Heart left ventricle (tissue), 16 donors: ENCODE results near the gene ZBTB7B. TPM values are rescaled to one million over a fixed set of nuclear protein-coding genes. Genes with fewer than 3 reads are reported as not detected.

ENCODE experiments used
- ATAC-seq, 4 donors: fragments of 200-7000 bp; cut with Tn5 transposase; one replicate each; pipeline ENCODE4 v1.9.1; 2020 to 2022; ENCODE audit warnings: moderate library complexity in 4 of 4, mild to moderate bottlenecking in 3 of 4, moderate number of reproducible peaks in 1 of 4
- DNase-seq, 5 donors: peaks; one replicate each; pipeline ENCODE4 v3.0.0-alpha.2; 2020
- H3K27ac ChIP-seq, 12 donors: fragments of 200-600 bp; sonication (generic) in 4 of 12; one replicate each; pipeline versions ENCODE4 v1.5.0 to v1.8.0; 2016 to 2022; ENCODE audit warnings: mild to moderate bottlenecking in 2 of 12
- H3K27me3 ChIP-seq, 9 donors: fragments of 200-600 bp; sonication (generic) in 2 of 9; one replicate each; pipeline versions ENCODE4 v1.5.1 to v1.8.0; 2016 to 2022; ENCODE audit warnings: mild to moderate bottlenecking in 3 of 9
- H3K36me3 ChIP-seq, 9 donors: fragments of 200-600 bp; sonication (generic) in 2 of 9; one replicate each; pipeline versions ENCODE4 v1.5.0 to v1.8.0; 2018 to 2022; ENCODE audit warnings: mild to moderate bottlenecking in 2 of 9
- H3K4me1 ChIP-seq, 12 donors: fragments of 200-600 bp; sonication (generic) in 4 of 12; one replicate each; pipeline versions ENCODE4 v1.5.0 to v1.8.0; 2016 to 2022; ENCODE audit warnings: mild to moderate bottlenecking in 3 of 12
- H3K4me3 ChIP-seq, 12 donors: fragments of 200-600 bp; sonication (generic) in 4 of 12; one replicate each; pipeline versions ENCODE4 v1.5.0 to v1.8.0; 2017 to 2022; ENCODE audit warnings: mild to moderate bottlenecking in 9 of 12, moderate library complexity in 4 of 12
- H3K9me3 ChIP-seq, 12 donors: fragments of 200-600 bp; sonication (generic) in 4 of 12; one replicate each; pipeline versions ENCODE4 v1.5.0 to v1.8.0; 2016 to 2022; ENCODE audit warnings: mild to moderate bottlenecking in 1 of 12
- POLR2A ChIP-seq, 2 donors: fragments of 450-650 bp; IDR thresholded peaks; one replicate each; pipeline ENCODE4 v1.6.1; 2017; ENCODE audit warnings: antibody characterized with exemption in 2 of 2, mild to moderate bottlenecking in 2 of 2, moderate library complexity in 2 of 2
- WGBS, 4 donors: extraction: QIAGEN DNeasy Blood & Tissue Kit in 2 of 4; methylation state at CpG; one replicate each; pipeline versions ENCODE4 v1.1.5 to v1.1.7; 2013 to 2018; 5-methylcytosine and 5-hydroxymethylcytosine counted together
- intact Hi-C, 10 donors: fragments of 100-400 bp; cut with DNase I; formaldehyde crosslinking; loops; one replicate each; pipeline versions ENCODE4 v1.11.1 to v1.14.2; 2022
- polyA plus RNA-seq, 2 donors: library from polyadenylated mRNA; stranded (reverse); fragments of 200-250 nt; gene quantifications; one replicate each; pipeline ENCODE4 v1.2.3, GENCODE V29; 2013
- total RNA-seq, 9 donors: library from RNA; depleted of rRNA in 2 of 9; stranded (reverse); fragments of >200 nt in 2 of 9; fragmentation: NEBNext Ultra II Directional in 3 of 9; extraction: Animal tissue kit (Norgen Biotek cat#: 25700) in 3 of 9; gene quantifications; one replicate each; pipeline versions ENCODE4 v1.1.0 to v1.2.4, GENCODE V29; 2016 to 2023
- TF ChIP-seq, protein P1 (sequence below), 12 donors: fragments of 200-600 bp; sonication (generic) in 4 of 12; IDR thresholded peaks; one replicate each; pipeline versions ENCODE4 v1.5.0 to v1.8.0; 2018 to 2022; ENCODE audit warnings: antibody characterized with exemption in 12 of 12, mild to moderate bottlenecking in 5 of 12
- donor health status: ischemic (EF 13 %, LVEDD 7.1; RV severe dilation, severe dysfunction).
- donor health status: healthy with polysubstance abuse.
- donor health status: DM: no; HTN: yes; CAD: no.
- donor health status: DM: no; HTN: no; CAD: no.
- donor health status: ischemic (EF 25% LVEDD 6.9; RV normal size, moderate dysfunction).
- donor health status: ischemic (EF 25% LVEDD 5.7; RV mildly dilated, moderate dysfunction).
- donor health status: healthy.
- donor health status: DM: yes; HTN: yes; CAD: no.
- donor health status: ischemic (EF 35%, LVEDD 5.7; RV mildly dilated, moderate dysfunction).
- donor health status: nonischemic (EF 11% LVEDD 7.7; RV severe dilation, severe dysfunction).
- donor health status: DM: yes; HTN: yes; CAD: no.
- donor health status: PGD.
- donor health status: ischemic (EF 29% LVEDD 5.4; RV normal size, mild dysfunction).
- donor health status: nonischemic (EF 23%, LVEDD 6.1; RV moderate dilation, normal function).

The ZBTB7B gene
- total and polyA plus RNA-seq, 11 donors: 29.5 to 103 (median 46.6) TPM

DNA sequence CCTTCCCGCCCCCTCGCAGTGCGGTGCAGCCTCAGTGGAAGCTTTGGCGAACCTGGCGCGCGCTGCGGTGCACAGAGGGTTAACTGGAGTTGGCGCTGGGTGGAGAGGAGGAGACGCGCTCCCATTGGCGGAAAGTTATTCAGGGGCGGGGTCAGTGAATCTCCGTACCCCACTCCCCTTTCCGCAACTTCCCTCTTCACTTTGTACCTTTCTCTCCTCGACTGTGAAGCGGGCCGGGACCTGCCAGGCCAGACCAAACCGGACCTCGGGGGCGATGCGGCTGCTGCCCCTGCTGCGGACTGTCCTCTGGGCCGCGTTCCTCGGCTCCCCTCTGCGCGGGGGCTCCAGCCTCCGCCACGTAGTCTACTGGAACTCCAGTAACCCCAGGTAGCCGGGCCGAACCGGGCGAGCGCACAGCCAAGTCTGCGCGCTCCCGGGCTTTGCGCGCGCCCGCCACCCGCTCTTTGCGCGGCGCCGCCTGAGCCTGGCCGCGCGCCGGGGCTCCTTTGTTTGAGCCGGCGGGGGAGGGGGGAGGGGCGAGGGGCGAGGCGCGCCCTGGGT is 61.0 kb downstream of the ZBTB7B start, which contains the start of gene EFNA4:
EFNA4 (plus strand) TSS at position 191 of the 561 bp plus-strand sequence; CDS start at position 275, 84 bp downstream.
- Histone ChIP-seq H3K4me3 (peak within 1 kb of the TSS; percentile 55 to 98 (median 82)), H3K4me1 (peaks cover 0 to 42% (median 25%) of the 10 kb centered on the region in 12 donors), H3K9me3 (no peaks in the 10 kb centered on the region), H3K36me3 (peaks cover 0 to 38% (median 25%) of the 10 kb centered on the region in 9 donors), H3K27me3 (no peaks in the 10 kb centered on the region), H3K27ac (peak within 1 kb of the TSS in 11 of 12 donors; percentile 56 to 84 (median 71))
- TF ChIP-seq POLR2A (IDR thresholded peaks at IDR 0.05): no peak
- TF ChIP-seq, protein P1, sequence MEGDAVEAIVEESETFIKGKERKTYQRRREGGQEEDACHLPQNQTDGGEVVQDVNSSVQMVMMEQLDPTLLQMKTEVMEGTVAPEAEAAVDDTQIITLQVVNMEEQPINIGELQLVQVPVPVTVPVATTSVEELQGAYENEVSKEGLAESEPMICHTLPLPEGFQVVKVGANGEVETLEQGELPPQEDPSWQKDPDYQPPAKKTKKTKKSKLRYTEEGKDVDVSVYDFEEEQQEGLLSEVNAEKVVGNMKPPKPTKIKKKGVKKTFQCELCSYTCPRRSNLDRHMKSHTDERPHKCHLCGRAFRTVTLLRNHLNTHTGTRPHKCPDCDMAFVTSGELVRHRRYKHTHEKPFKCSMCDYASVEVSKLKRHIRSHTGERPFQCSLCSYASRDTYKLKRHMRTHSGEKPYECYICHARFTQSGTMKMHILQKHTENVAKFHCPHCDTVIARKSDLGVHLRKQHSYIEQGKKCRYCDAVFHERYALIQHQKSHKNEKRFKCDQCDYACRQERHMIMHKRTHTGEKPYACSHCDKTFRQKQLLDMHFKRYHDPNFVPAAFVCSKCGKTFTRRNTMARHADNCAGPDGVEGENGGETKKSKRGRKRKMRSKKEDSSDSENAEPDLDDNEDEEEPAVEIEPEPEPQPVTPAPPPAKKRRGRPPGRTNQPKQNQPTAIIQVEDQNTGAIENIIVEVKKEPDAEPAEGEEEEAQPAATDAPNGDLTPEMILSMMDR (IDR thresholded peaks at IDR 0.05): no peak
- peak; percentile 85 to 89 (median 88) for DNase-seq
- intact Hi-C loops: loop anchor here in 7 of 10 donors (1.0 to 5.0 kb wide), 10 partner anchors 13 to 581 kb away; partner anchors contain the start of genes PYGO2 (in 3 of the 7) and PBXIP1 (in 2 of the 7)
- ATAC-seq: peak; percentile 80 to 91 (median 88)
- 0 to 1% (median 1%) methylated on average over 29 to 57 of the region's 57 CpGs for WGBS, 4 donors

GRCh38 chr1:155064111-155064831 is 61.7 kb downstream of the ZBTB7B start:
- Histone ChIP-seq H3K9me3 (no peaks in the 10 kb centered on the region), H3K27me3 (no peaks in the 10 kb centered on the region), H3K36me3 (peaks cover 0 to 36% (median 18%) of the 10 kb centered on the region in 9 donors), H3K4me3 (peak overlapping the region; percentile 55 to 98 (median 82)), H3K4me1 (peaks cover 0 to 42% (median 25%) of the 10 kb centered on the region in 12 donors), H3K27ac (peak overlapping the region in 10 of 12 donors; percentile 56 to 84 (median 72))
- ATAC-seq: peak in 2 of 4 donors; percentile 4 to 5
- intact Hi-C loops: loop anchor here in 6 of 10 donors (5.0 kb wide), 5 partner anchors 97 to 582 kb away; partner anchors contain the start of genes PYGO2 (in 3 of the 6) and PBXIP1 (in 2 of the 6)
- WGBS, 4 donors: 16 to 24% (median 17%) methylated on average over 13 to 14 of the region's 14 CpGs
- no peak for DNase-seq
- no peak for TF ChIP-seq POLR2A (IDR thresholded peaks at IDR 0.05)
- TF ChIP-seq, protein P1 (IDR thresholded peaks at IDR 0.05): no peak

DNA sequence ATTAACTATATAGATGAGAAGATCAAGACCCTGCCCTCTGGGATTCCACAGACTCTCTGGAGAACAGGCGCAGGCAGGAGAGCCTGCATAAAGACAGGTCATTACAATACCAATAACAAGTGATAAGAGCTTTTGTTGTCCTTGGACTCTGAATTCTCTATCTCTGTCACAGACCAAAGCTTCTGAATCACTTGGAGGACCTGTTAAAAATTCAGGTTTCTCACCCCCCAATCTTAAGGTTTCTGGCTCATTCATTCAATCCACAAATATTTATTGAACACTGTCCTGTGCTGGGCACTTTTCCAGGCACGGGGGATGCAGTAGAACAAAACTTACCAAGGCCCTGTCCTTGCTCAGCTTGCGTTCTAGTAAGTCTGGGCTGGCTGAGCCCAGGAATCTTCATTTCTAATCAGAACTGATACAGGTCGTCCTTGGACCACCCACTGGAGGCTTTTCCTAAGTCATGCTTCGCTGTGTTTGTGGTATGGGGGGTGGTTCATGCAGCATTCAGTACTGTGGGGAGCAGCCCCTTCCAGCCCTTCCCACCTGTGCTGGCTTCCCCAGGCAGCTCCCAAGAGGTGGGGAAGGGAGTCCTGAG is 62.3 kb downstream of the ZBTB7B start:
- peaks cover 0 to 45% (median 25%) of the 10 kb centered on the region in 12 donors for H3K4me1 ChIP-seq
- H3K9me3 ChIP-seq: no peaks in the 10 kb centered on the region
- no peak overlapping the region for H3K27ac ChIP-seq
- DNase-seq: no peak
- no peak for ATAC-seq
- H3K4me3 ChIP-seq: peak overlapping the region in 1 of 12 donors; percentile 85
- TF ChIP-seq, protein P1 (IDR thresholded peaks at IDR 0.05): no peak
- no peak for TF ChIP-seq POLR2A (IDR thresholded peaks at IDR 0.05)
- H3K36me3 ChIP-seq: peaks cover 0 to 30% (median 13%) of the 10 kb centered on the region in 9 donors
- H3K27me3 ChIP-seq: no peaks in the 10 kb centered on the region
- intact Hi-C loops: loop anchor here in 6 of 10 donors (5.0 kb wide), 5 partner anchors 98 to 583 kb away; partner anchors contain the start of genes PYGO2 (in 3 of the 6) and PBXIP1 (in 2 of the 6)
- WGBS, 4 donors: 76 to 84% (median 79%) methylated on average over 5 of the region's 5 CpGs
